Measurements from ENCODE around the gene VRK3. TPM values are rescaled to one million over a fixed set of nuclear protein-coding genes. Genes with fewer than 3 reads are reported as not detected.

The VRK3 gene
- total and polyA plus RNA-seq, 11 donors, result 9.9 to 33.7 (median 23.1) TPM

DNA sequence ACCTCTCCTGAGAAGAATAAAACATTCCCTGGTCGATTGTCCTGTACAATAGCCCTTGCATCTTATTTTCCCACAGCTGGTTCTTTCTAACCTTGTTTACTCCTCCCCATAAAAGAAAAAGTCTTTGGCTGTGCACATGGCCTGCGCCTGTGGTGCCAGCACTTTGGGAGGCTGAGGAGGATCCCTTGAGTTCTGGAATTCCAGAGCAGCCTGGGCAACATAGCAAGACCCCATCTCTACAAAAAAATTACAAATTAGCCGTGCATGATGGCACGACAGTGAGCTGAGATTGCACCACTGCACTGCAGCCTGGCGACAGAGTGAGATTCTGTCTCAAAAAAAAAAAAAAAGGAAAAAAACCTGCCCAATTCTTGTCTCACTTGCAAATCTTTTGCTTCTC is 88.6 kb downstream of the VRK3 start:
- Histone ChIP-seq H3K9me3 (no peaks in the 10 kb centered on the region), H3K36me3 (no peaks in the 10 kb centered on the region), H3K4me3 (no peak overlapping the region), H3K27ac (no peak overlapping the region), H3K27me3 (peaks cover 0 to 7% (median 0%) of the 10 kb centered on the region in 9 donors), H3K4me1 (peaks cover 0 to 10% (median 4%) of the 10 kb centered on the region in 12 donors)
- intact Hi-C loops (cut with DNase I), result loop anchor here in 7 of 10 donors (2.0 to 10.0 kb wide), 4 partner anchors 46 to 198 kb away; no protein-coding TSS in a partner anchor
- DNase-seq (no peak), ATAC-seq (no peak)
- 64 to 80% (median 70%) methylated on average over 5 of the region's 5 CpGs for WGBS, 4 donors
- TF ChIP-seq, protein P1, sequence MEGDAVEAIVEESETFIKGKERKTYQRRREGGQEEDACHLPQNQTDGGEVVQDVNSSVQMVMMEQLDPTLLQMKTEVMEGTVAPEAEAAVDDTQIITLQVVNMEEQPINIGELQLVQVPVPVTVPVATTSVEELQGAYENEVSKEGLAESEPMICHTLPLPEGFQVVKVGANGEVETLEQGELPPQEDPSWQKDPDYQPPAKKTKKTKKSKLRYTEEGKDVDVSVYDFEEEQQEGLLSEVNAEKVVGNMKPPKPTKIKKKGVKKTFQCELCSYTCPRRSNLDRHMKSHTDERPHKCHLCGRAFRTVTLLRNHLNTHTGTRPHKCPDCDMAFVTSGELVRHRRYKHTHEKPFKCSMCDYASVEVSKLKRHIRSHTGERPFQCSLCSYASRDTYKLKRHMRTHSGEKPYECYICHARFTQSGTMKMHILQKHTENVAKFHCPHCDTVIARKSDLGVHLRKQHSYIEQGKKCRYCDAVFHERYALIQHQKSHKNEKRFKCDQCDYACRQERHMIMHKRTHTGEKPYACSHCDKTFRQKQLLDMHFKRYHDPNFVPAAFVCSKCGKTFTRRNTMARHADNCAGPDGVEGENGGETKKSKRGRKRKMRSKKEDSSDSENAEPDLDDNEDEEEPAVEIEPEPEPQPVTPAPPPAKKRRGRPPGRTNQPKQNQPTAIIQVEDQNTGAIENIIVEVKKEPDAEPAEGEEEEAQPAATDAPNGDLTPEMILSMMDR (IDR thresholded peaks at IDR 0.05), result no peak
- TF ChIP-seq POLR2A (IDR thresholded peaks at IDR 0.05), result no peak

DNA sequence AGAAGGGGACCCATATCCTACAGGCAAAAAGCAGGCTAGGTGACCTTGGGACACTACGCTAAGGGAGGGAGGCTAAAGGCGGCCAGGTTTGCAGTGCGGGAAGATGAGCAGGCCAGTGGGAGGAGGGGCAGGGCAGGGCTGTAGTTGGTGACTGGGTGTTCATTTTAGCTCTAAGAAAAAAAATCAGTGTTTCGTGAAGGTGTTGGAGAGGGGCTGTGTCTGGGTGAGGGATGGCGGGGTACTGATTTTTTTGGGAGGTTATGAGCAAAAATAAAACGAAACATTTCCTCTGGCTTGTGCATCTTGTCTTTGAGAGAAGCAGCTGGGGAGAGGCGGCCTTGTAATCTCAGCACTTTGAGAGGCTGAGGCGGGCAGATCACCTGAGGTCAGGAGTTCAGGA is 91.5 kb downstream of the VRK3 start:
- 89 to 97% (median 91%) methylated on average over 8 of the region's 8 CpGs for WGBS, 4 donors
- no peak overlapping the region for H3K27ac ChIP-seq
- no peak for DNase-seq
- TF ChIP-seq POLR2A (IDR thresholded peaks at IDR 0.05), result no peak
- TF ChIP-seq, protein P1 (IDR thresholded peaks at IDR 0.05), result no peak
- ATAC-seq, result no peak
- intact Hi-C loops (cut with DNase I), result loop anchor here in 2 of 10 donors (2.0 to 10.0 kb wide), 2 partner anchors 49 to 201 kb away; no protein-coding TSS in a partner anchor
- peaks cover 0 to 19% (median 9%) of the 10 kb centered on the region in 12 donors for H3K4me1 ChIP-seq
- no peaks in the 10 kb centered on the region for H3K9me3 ChIP-seq
- peaks cover 0 to 7% (median 0%) of the 10 kb centered on the region in 9 donors for H3K27me3 ChIP-seq
- no peaks in the 10 kb centered on the region for H3K36me3 ChIP-seq
- no peak overlapping the region for H3K4me3 ChIP-seq

GRCh38 chr19:49932731-49933131 is 92.4 kb downstream of the VRK3 start:
- TF ChIP-seq POLR2A (IDR thresholded peaks at IDR 0.05), result no peak
- TF ChIP-seq, protein P1 (IDR thresholded peaks at IDR 0.05), result no peak
- no peak for ATAC-seq
- intact Hi-C loops (cut with DNase I), result loop anchor here in 1 of 10 donors (10.0 kb wide), 1 partner anchor 202 kb away; no protein-coding TSS in a partner anchor
- H3K9me3 ChIP-seq, result no peaks in the 10 kb centered on the region
- H3K4me1 ChIP-seq, result peaks cover 0 to 23% (median 12%) of the 10 kb centered on the region in 12 donors
- no peak overlapping the region for H3K4me3 ChIP-seq
- no peak for DNase-seq
- peaks cover 0 to under 1% (median 0%) of the 10 kb centered on the region in 9 donors for H3K27me3 ChIP-seq
- H3K36me3 ChIP-seq, result peaks cover 0 to 1% (median 0%) of the 10 kb centered on the region in 9 donors
- H3K27ac ChIP-seq, result no peak overlapping the region
- whole genome bisulfite sequencing, 4 donors, result 89 to 95% (median 91%) methylated on average over 22 to 25 of the region's 25 CpGs

DNA sequence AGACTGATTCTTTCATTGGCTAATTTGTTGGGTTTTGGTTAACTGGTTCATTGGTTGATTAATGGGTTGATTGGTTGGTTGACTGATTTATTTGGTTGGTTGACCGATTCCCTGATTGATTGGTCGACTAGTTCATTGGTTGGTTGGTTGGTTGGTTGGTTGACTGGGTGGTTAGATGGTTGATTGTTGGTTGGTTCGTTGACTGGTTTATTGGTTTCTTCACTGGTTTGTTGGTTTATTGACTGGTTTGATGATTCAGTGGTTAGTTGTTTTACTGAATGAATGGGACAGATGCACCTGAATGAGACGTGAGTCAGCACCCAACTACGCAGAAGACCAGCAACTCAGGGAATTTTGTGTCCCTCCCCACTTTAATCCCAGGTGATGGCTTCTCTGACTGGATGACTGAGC is 93.1 kb downstream of the VRK3 start:
- Histone ChIP-seq H3K9me3 (no peaks in the 10 kb centered on the region), H3K36me3 (peaks cover 0 to 8% (median 5%) of the 10 kb centered on the region in 9 donors), H3K4me3 (no peak overlapping the region), H3K27me3 (no peaks in the 10 kb centered on the region), H3K27ac (no peak overlapping the region), H3K4me1 (peaks cover 0 to 27% (median 17%) of the 10 kb centered on the region in 12 donors)
- DNase-seq, result no peak
- 95 to 100% (median 97%) methylated on average over 5 of the region's 5 CpGs for WGBS, 4 donors
- ATAC-seq, result no peak
- no peak for TF ChIP-seq POLR2A (IDR thresholded peaks at IDR 0.05)
- TF ChIP-seq, protein P1 (IDR thresholded peaks at IDR 0.05), result no peak
- intact Hi-C loops (cut with DNase I), result loop anchor here in 1 of 10 donors (10.0 kb wide), 1 partner anchor 203 kb away; no protein-coding TSS in a partner anchor
